ENCODE measurements around the gene C20orf96.

C20orf96 gene

DNA sequence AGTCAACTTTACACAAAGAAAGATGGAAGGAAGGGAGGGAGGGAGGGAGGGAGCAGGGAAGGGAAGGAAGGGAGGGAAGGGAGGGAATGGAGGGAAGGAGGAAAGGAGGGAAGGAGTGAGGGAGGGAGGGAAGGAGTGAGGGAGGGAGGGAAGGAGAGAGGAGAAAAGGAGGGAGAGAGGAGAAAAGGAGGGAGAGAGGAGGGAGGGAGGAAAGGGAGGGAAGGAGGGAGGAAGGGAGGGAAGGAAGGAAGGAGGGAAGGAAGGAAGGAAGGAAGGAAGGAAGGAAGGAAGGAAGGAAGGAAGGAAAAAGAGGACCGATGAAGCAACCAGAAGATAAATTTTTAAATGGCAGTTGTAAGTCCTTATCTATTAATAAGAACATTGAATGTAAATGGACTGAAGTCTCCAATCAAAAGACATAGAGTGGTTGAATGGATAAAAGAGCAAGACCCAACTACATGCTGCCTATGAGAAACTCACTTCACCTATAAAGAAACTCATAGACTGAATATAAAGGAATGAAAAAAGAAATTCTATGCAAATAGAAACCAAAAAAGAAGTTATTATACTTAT lies 69.2 kb downstream of the C20orf96 start:
- TF ChIP-seq, protein P1, sequence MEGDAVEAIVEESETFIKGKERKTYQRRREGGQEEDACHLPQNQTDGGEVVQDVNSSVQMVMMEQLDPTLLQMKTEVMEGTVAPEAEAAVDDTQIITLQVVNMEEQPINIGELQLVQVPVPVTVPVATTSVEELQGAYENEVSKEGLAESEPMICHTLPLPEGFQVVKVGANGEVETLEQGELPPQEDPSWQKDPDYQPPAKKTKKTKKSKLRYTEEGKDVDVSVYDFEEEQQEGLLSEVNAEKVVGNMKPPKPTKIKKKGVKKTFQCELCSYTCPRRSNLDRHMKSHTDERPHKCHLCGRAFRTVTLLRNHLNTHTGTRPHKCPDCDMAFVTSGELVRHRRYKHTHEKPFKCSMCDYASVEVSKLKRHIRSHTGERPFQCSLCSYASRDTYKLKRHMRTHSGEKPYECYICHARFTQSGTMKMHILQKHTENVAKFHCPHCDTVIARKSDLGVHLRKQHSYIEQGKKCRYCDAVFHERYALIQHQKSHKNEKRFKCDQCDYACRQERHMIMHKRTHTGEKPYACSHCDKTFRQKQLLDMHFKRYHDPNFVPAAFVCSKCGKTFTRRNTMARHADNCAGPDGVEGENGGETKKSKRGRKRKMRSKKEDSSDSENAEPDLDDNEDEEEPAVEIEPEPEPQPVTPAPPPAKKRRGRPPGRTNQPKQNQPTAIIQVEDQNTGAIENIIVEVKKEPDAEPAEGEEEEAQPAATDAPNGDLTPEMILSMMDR (IDR thresholded peaks at IDR 0.05; ENCODE audit: insufficient read depth, low read depth, low read length, missing control alignments) = no peak
- DNase-seq (ENCODE audit: low read depth) = no peak
- no peak overlapping the region for H3K4me3 ChIP-seq (ENCODE audit: low read depth, low read length)
